Tongue (tissue), 2 donors: Measurements from ENCODE around the gene ZNF804A. TPM values are rescaled to one million over a fixed set of nuclear protein-coding genes. Genes with fewer than 3 reads are reported as not detected.
"Not testable (repeated sequence)": the region's sequence is repeated elsewhere in the genome, so short reads cannot be mapped to it uniquely, and the experiment has no call there.

ENCODE experiments used
- DNase-seq: peaks from one replicate; pipeline ENCODE4 v3.0.0-alpha.2; 2015
- total RNA-seq: library from RNA; depleted of rRNA; stranded (reverse); fragments of >200 nt; gene quantifications from one replicate; pipeline ENCODE4 v1.2.3, GENCODE V29; 2014

The ZNF804A gene
- total RNA-seq, 1 donor from 2014 or later, result 0.41 TPM

GRCh38 chr2:184834699-184835397 is 236.5 kb downstream of the ZNF804A start:
- DNase-seq, result peak; percentile 11

- no peak for DNase-seq
These were observed 237.0 kb downstream of the ZNF804A start for GRCh38 chr2:184835398-184835715.

DNA sequence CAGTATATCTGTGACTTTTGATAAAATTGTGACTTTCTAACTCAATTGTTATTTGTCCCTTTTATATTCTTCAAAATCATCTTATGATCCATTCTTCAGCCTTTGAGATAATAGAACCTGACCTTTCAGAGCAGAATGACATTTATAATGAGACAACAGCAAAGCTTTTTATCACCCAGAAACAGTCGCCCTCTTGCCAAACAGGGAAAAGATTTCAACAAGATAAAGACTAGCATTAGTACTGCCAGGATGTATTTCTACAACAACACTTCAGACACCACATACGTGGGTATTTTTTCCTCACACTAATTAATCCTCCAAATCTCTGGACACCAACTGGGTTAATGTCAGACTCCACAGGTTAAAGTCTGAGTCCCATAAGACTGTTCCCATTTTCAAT is 249.0 kb downstream of the ZNF804A start:
- DNase-seq, result no peak

GRCh38 chr2:184849516-184849915 is 251.2 kb downstream of the ZNF804A start:
- no peak for DNase-seq

DNA sequence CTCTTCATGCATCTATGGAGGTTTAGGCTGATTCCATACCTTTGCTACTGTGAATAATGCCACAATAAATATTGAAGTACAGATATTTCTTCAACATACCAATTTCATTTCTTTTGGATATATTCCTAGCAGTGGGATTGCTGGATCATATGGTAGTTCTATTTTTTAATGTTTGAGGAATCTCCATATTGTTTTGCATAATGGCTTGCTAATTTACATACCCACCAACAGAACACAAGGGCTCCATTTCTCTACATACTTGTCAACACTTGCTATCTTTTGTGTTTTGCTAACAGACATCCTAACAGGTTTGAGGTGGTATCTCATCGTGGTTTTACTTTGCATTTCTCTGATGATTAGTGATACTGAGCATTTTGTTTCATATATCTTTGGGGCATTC is 253.2 kb downstream of the ZNF804A start:
- no peak for DNase-seq

DNA sequence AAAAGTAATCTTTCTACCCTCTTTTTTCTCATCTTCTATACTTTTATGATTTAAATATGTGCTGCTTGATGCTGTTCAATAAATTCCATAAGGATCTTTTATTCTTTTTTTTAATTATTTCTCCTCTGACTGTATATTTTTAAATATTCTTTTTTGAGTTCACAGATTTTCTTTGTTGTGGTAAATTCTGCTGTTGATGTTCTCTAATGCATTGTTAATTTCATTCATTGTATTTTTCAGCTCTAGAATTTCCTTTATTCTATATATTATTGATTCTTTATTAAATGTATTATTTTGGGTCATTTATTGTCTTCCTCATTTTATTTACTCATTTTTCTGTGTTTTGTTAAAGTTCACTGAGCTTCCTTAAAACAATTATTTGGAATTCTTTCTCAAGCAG is 260.9 kb downstream of the ZNF804A start:
- DNase-seq, result no peak

GRCh38 chr2:184860744-184861143 is 262.4 kb downstream of the ZNF804A start:
- DNase-seq, result no peak

DNA sequence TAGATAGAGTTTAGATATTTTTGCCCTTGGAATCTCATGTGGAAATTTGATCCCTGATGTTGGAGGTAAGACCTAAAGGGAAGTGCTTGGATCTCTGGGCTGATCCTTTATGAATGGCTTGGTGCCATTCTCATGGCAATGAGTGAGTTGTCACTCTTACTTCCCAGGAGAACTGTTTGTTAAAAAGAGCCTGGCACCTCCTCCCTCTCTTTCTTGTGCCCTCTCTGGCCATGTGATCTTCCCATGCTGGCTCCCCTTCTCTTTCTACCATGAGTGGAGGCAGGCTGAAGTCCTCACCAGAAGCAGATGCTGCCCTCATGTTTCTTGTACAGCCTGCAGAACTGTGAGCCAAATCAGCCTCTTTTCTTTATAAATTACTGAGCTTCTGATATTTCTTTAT is 276.9 kb downstream of the ZNF804A start:
- no peak for DNase-seq

GRCh38 chr2:184875911-184876310 is 277.6 kb downstream of the ZNF804A start:
- DNase-seq, result no peak

DNA sequence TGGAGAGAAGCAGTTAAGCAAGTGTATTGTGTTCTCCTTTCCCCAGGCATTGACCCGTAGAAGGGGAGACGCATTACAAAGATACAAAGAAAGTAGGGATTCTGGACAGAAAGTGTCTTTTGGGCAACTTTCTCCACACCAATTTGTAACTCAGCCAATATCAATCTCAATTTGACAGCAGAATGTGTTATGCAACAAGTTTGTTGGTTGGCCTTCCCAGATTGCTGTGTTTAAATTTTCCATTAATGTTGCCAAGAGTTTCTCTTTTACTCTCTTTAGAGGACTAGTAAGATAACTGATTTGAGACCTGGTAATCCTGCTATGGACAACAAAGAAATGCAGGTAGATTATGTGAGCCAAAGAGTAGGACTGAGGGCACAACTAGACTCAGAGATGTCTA is 279.6 kb downstream of the ZNF804A start:
- DNase-seq, result no peak

DNA sequence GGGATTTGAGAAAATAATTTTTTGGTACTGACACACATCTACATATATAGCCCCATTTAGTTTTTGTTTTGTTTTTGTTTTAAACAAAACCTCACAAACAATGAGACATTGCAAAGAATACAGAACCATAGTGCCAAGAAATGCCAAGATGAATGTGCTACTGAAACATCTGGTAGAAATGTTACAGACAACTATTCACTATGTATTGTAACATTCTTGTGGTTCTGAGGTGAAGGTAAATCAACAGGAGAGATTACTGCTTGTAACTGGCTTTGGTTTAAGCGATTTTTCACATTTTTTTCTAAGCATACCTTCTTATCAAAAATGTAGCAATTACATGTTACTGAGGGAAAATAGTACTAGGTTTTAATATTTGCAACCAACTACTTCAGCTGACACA is 281.3 kb downstream of the ZNF804A start:
- no peak for DNase-seq

DNA sequence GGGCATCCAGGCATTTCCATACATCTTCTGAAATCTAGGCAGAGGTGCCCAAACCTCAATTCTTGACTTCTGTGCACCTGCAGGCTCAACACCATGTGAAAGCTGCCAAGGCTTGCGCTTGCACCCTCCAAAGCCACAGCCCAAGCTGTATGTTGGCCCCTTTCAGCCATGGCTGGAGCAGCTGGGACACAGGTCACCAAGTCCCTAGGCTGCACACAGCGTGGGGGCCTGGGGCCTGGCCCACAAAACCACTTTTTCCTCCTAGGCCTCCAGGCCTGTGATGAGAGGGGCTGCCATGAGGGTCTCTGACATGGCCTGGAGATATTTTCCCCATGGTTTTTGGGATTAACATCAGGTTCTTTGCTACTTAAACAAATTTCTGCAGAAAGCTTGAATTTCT is 288.3 kb downstream of the ZNF804A start:
- not testable (repeated sequence) for DNase-seq

GRCh38 chr2:184890311-184890710 is 292.0 kb downstream of the ZNF804A start:
- no peak for DNase-seq

- DNase-seq, result no peak
These were observed 306.7 kb downstream of the ZNF804A start for GRCh38 chr2:184904991-184905390.

- no peak for DNase-seq
These were observed 307.8 kb downstream of the ZNF804A start for GRCh38 chr2:184906160-184906559.

DNA sequence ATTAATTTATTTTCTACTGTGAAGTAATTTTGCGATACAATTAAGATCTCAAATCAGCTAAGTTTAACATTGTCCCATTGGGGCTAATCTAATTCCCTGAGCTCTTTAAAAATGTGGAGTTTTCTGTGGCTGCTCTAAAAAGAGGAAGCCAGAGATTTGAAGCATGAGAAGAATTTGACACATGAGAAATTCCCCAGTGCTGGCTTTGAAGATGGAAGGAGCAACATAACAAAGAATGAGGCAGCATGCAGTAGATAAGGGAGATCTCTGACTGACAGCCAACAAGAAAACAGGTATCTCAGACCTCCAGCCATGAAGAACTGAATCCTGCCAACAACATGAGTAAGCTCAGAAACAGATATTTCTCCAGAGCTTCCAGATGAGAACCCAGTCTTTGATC is 308.4 kb downstream of the ZNF804A start:
- no peak for DNase-seq

DNA sequence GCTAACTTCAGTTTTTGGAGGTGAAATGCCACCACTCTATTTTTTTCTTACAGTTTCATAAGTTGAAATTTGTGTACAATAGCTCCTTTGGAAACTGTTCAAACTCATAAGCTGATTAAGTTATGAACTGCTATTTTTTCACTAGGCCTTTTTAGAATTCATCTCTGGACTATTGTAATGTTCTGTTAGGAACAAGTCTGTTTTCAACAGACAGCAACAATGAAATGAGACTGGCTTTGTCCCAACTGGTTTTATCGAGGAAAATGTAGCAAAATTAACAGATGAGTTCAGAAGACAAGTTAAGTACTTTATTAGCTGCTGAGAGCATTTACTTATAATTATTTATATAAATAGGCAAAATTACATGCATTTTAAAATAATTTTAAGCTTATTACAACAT is 310.6 kb downstream of the ZNF804A start:
- no peak for DNase-seq

GRCh38 chr2:184920451-184920965 is 322.2 kb downstream of the ZNF804A start:
- no peak for DNase-seq

DNA sequence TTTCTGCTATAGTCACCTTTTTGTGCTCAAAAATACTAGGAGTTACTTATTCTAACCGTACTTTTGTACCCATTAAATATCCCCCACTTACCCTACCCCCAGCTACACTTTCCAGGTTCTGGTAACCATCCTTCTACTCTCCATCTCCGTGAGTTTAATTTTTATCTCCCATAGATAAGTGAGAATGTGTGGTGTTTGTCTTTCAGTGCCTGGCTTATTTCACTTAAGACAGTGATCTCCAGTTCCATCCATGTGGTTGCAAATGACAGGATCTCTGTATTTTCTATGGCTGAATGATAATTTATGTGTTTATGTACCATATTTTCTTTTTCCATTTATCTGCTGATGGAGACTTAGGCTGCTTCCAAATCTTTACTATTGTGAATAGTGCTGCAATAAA is 323.3 kb downstream of the ZNF804A start:
- no peak for DNase-seq

DNA sequence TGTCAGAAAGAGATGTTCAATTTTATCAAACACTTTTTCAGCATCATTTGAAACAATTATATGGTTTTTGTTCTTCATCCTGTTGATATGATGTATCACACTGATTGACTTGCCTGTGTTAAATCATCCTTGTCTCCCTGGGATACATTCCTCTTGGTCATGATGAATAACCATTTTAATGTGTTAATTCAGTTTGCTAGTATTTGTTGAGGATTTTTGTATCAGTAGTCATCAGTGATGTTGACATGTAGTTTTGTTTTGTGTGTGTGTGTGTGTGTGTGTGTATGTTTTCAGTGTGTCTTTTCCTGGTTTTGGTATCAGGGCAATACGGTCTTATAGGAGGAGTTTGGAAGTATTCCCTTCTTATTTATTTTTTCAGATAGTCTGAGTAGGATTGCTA is 325.4 kb downstream of the ZNF804A start:
- DNase-seq, result no peak

GRCh38 chr2:184927040-184927439 is 328.7 kb downstream of the ZNF804A start:
- no peak for DNase-seq

GRCh38 chr2:184936761-184937160 is 338.4 kb downstream of the ZNF804A start:
- peak; percentile 3 for DNase-seq

GRCh38 chr2:184938221-184938985 is 340.1 kb downstream of the ZNF804A start:
- peak; percentile 12 for DNase-seq

DNA sequence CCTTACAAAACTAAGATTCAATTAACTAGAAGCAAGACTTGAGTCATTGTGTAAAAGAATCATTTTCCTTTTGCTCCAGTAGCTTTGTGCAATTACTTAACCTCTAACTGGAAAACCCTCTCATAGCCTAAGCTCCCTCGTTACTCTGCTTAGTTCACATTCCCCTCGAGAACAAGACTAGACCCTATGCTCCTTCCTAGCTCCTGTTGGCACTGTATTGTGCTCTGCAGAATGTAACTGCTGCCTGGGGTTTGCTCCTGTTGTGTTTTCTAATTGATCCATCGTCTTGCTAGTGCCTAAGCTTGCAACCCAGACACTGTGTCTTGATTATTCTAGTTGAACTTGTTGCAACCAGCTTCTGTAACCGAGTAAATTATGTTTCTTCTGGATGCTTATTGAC is 347.0 kb downstream of the ZNF804A start:
- DNase-seq, result no peak
